DND-41 (cell line): ENCODE results near the gene GRID1.

ENCODE experiments used
- ATAC-seq: fragments of 200-7000 bp; cut with Tn5 transposase; 3 replicates; pipeline ENCODE4 v1.9.1; 2021; ENCODE audit warnings: low read depth; ENCODE audit not compliant: insufficient read depth
- DNase-seq: peaks from one replicate; pipeline ENCODE4 v3.0.0-alpha.2; 2020
- H2AFZ ChIP-seq: 2 replicates; pipeline ENCODE4 v1.6.0; 2012; ENCODE audit warnings: low read depth, low read length
- H3K27ac ChIP-seq: 2 replicates; pipeline ENCODE4 v1.5.1; 2012; ENCODE audit warnings: low read length, inconsistent platforms
- H3K27me3 ChIP-seq: fragments of 200-600 bp; sonication (generic); 2 replicates; pipeline ENCODE4 v1.6.0; 2012; ENCODE audit warnings: low read length, mild to moderate bottlenecking, inconsistent platforms; ENCODE audit not compliant: insufficient read depth, poor library complexity
- H3K36me3 ChIP-seq: 2 replicates; pipeline ENCODE4 v1.5.1; 2012; ENCODE audit warnings: low read length, inconsistent platforms; ENCODE audit not compliant: insufficient read depth
- H3K4me1 ChIP-seq: 2 replicates; pipeline ENCODE4 v1.5.1; 2012; ENCODE audit warnings: mild to moderate bottlenecking, low read length; ENCODE audit not compliant: insufficient read depth
- H3K4me2 ChIP-seq: 2 replicates; pipeline ENCODE4 v1.6.0; 2012; ENCODE audit warnings: mild to moderate bottlenecking, moderate library complexity, low read length, inconsistent platforms; ENCODE audit not compliant: insufficient read depth
- H3K4me3 ChIP-seq, 2 experiments: fragments of 200-600 bp in 1 of 2; shearing (Covaris generic) in 1 of 2; 2 replicates each; pipeline ENCODE4 v1.5.1; 2012 to 2016; ENCODE audit warnings: inconsistent platforms in 2 of 2, low read length in 2 of 2, mild to moderate bottlenecking in 2 of 2, low read depth in 1 of 2, moderate library complexity in 1 of 2
- H3K79me2 ChIP-seq: 2 replicates; pipeline ENCODE4 v1.6.0; 2012; ENCODE audit warnings: low read length, inconsistent platforms; ENCODE audit not compliant: insufficient read depth
- H3K9ac ChIP-seq: 2 replicates; pipeline ENCODE4 v1.6.0; 2012; ENCODE audit warnings: low read depth, mild to moderate bottlenecking, inconsistent platforms, low read length, moderate library complexity
- H3K9me3 ChIP-seq: 2 replicates; pipeline ENCODE4 v1.5.1; 2012; ENCODE audit warnings: low read length, moderate library complexity, mild to moderate bottlenecking, inconsistent platforms; ENCODE audit not compliant: insufficient read depth, severe bottlenecking
- H4K20me1 ChIP-seq: 2 replicates; pipeline ENCODE4 v1.6.0; 2012; ENCODE audit warnings: low read length; ENCODE audit not compliant: insufficient read depth
- CTCF ChIP-seq: IDR thresholded peaks from 2 replicates; pipeline ENCODE4 v1.5.1; 2012; ENCODE audit warnings: borderline replicate concordance, low read length, moderate library complexity, mild to moderate bottlenecking; ENCODE audit not compliant: poor library complexity, severe bottlenecking; ENCODE audit errors: extremely low read depth
- EZH2 ChIP-seq: IDR thresholded peaks from 3 replicates; pipeline ENCODE4 v1.6.1; 2012; ENCODE audit warnings: borderline replicate concordance, low read depth, mild to moderate bottlenecking, moderate library complexity, low read length, inconsistent platforms; ENCODE audit not compliant: severe bottlenecking

GRID1 gene

DNA sequence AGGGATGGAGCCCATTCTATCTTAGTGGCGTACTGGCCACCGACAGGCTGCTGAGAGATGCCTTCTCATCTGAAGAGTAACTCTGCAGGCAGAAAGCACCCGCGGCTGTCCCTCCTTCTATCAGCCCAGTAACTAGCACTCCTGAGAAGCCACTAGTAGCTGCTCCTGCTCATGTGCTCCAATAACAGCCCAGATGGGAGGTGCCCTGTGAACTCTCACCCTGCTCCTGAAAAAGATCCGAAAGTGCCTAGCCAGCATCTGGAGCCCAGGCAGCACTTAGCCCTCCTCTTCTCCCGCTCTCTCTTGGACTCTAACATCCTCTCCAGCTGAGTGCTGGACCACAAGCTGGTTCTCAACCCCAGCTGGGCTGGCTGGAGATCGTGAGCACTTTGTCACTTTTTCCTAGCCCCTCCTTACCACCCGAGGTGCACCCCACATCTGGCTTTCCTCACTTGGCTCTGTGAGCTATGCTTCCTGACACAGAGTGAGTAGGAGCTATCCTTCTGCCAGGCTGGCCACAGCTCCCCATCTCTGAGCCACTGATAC lies 239.2 kb downstream of the GRID1 start:
- no peaks in the 10 kb centered on the region for H3K9me3 ChIP-seq
- no peaks in the 10 kb centered on the region for H3K79me2 ChIP-seq
- no peak for DNase-seq
- H3K27me3 ChIP-seq: peaks cover 2% of the 10 kb centered on the region
- TF ChIP-seq CTCF (no peak), EZH2 (no peak)
- no peak overlapping the region for H3K9ac ChIP-seq
- H4K20me1 ChIP-seq: no peaks in the 10 kb centered on the region; the same call in 1 of the 2 replicates
- no peaks in the 10 kb centered on the region for H3K4me1 ChIP-seq
- no peak overlapping the region for H2AFZ ChIP-seq
- no peak overlapping the region for H3K4me3 ChIP-seq
- H3K27ac ChIP-seq: no peak overlapping the region
- no peak for ATAC-seq
- no peaks in the 10 kb centered on the region for H3K36me3 ChIP-seq
- H3K4me2 ChIP-seq: no peak overlapping the region

DNA sequence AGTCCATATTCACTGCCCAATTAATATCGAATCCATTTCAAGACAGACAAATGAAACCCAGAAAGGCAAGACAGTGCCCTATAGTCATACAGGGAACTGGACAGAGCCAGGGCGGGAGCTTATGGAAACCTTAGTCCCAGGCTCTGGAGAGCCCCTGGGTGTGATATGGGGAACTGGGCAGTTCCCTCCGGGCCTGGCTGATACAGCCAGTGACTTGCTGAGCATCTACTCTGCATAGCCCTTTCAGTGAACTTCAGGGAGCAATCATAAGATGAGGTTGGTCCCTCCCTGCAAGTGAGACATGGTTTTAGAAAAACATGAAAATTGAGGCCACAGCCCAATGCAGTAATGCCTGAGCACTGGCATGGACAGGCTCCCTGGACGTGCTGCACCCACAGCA lies 241.9 kb downstream of the GRID1 start:
- no peak overlapping the region for H3K9ac ChIP-seq
- DNase-seq: no peak
- no peak overlapping the region for H3K27ac ChIP-seq
- no peaks in the 10 kb centered on the region for H3K36me3 ChIP-seq
- H3K4me1 ChIP-seq: no peaks in the 10 kb centered on the region
- no peaks in the 10 kb centered on the region for H3K9me3 ChIP-seq
- no peak for ATAC-seq
- H3K79me2 ChIP-seq: no peaks in the 10 kb centered on the region
- peaks cover 2% of the 10 kb centered on the region for H3K27me3 ChIP-seq
- TF ChIP-seq EZH2 (no peak), CTCF (no peak)
- no peak overlapping the region for H3K4me3 ChIP-seq
- no peak overlapping the region for H2AFZ ChIP-seq
- H4K20me1 ChIP-seq: no peaks in the 10 kb centered on the region; the same call in 1 of the 2 replicates
- no peak overlapping the region for H3K4me2 ChIP-seq

DNA sequence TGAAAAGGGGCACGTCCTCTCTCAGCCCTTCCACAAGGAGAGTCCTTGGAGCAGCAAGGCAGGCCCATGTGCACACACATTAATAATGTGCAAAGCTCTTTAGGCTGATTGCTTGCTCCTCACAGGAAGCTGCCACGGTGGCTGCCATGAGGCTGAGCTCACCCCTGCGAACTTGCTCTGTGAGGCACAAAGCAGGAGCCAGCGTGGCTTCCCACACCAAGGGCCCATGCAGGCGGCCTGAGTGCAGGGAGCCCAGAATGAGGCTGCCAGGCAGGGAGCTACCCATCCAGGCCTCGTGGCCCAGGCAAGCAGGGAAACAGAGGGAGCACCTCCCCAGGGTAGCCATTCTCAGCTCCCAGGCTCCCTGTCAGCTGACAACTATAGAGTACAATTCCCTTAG lies 242.9 kb downstream of the GRID1 start:
- no peaks in the 10 kb centered on the region for H3K9me3 ChIP-seq
- H2AFZ ChIP-seq: no peak overlapping the region
- H3K36me3 ChIP-seq: no peaks in the 10 kb centered on the region
- H3K27me3 ChIP-seq: peaks cover 2% of the 10 kb centered on the region
- TF ChIP-seq CTCF (no peak), EZH2 (no peak)
- ATAC-seq (no peak), DNase-seq (no peak)
- no peak overlapping the region for H3K27ac ChIP-seq
- no peak overlapping the region for H3K4me3 ChIP-seq
- H3K79me2 ChIP-seq: no peaks in the 10 kb centered on the region
- no peak overlapping the region for H3K9ac ChIP-seq
- H4K20me1 ChIP-seq: no peaks in the 10 kb centered on the region; the same call in 1 of the 2 replicates
- H3K4me2 ChIP-seq: no peak overlapping the region
- H3K4me1 ChIP-seq: no peaks in the 10 kb centered on the region
